Smooth muscle cell (in vitro differentiated cells): Measurements from ENCODE around the gene CBX5. TPM values are rescaled to one million over a fixed set of nuclear protein-coding genes. Genes with fewer than 3 reads are reported as not detected.
"Not testable (repeated sequence)": the region's sequence is repeated elsewhere in the genome, so short reads cannot be mapped to it uniquely, and the experiment has no call there.

Source experiments
- DNase-seq: peaks from one replicate; lab custom pipeline; 2025; ENCODE audit not compliant: unreplicated experiment; lab: John Stamatoyannopoulos, UW
- H2AFZ ChIP-seq: fragments of 200-600 bp; sonication (generic); 2 replicates; pipeline ENCODE4 v1.6.0; 2016; ENCODE audit warnings: antibody characterized with exemption, low read depth, mild to moderate bottlenecking
- H3F3A ChIP-seq: fragments of 200-600 bp; sonication (generic); 2 replicates; pipeline ENCODE4 v1.6.0; 2017; ENCODE audit warnings: antibody characterized with exemption, low read depth
- H3K27ac ChIP-seq: fragments of 200-600 bp; sonication (generic); 2 replicates; pipeline ENCODE4 v1.5.1; 2016; ENCODE audit warnings: low read depth, mild to moderate bottlenecking
- H3K27me3 ChIP-seq: fragments of 200-600 bp; sonication (generic); 2 replicates; pipeline ENCODE4 v1.6.1; 2016; ENCODE audit warnings: low read depth, mild to moderate bottlenecking
- H3K36me3 ChIP-seq: fragments of 200-600 bp; sonication (generic); 2 replicates; pipeline ENCODE4 v1.5.1; 2016; ENCODE audit warnings: low read depth
- H3K4me1 ChIP-seq: fragments of 200-600 bp; sonication (generic); 2 replicates; pipeline ENCODE4 v1.5.1; 2016; ENCODE audit warnings: low read depth
- H3K4me2 ChIP-seq: fragments of 200-600 bp; sonication (generic); 2 replicates; pipeline ENCODE4 v1.6.0; 2016; ENCODE audit warnings: mild to moderate bottlenecking
- H3K4me3 ChIP-seq: fragments of 200-600 bp; sonication (generic); 2 replicates; pipeline ENCODE4 v1.5.1; 2016; ENCODE audit warnings: mild to moderate bottlenecking
- H3K79me2 ChIP-seq: fragments of 200-600 bp; sonication (generic); 2 replicates; pipeline ENCODE4 v1.6.0; 2016; ENCODE audit warnings: low read depth, mild to moderate bottlenecking
- H3K9ac ChIP-seq: fragments of 200-600 bp; sonication (generic); 2 replicates; pipeline ENCODE4 v1.6.0; 2016; ENCODE audit warnings: low read depth
- H3K9me3 ChIP-seq: fragments of 200-600 bp; sonication (generic); replicated peaks from 2 replicates; pipeline ENCODE4 v1.5.1; 2016; ENCODE audit warnings: low read depth
- H4K20me1 ChIP-seq: fragments of 200-600 bp; sonication (generic); 2 replicates; pipeline ENCODE4 v1.6.0; 2016; ENCODE audit warnings: low read depth
- CTCF ChIP-seq: fragments of 200-600 bp; sonication (generic); IDR thresholded peaks from 2 replicates; pipeline ENCODE4 v1.5.1; 2017; ENCODE audit warnings: borderline replicate concordance, mild to moderate bottlenecking, antibody characterized with exemption; ENCODE audit not compliant: insufficient read depth, poor library complexity, severe bottlenecking
- WGBS: methylation state at CpG from one replicate; pipeline ENCODE4 v1.1.7; 2016; ENCODE audit warnings: low lambda C conversion rate; 5-methylcytosine and 5-hydroxymethylcytosine counted together
- polyA plus RNA-seq: library from polyadenylated mRNA; unstranded; fragments of >200 nt; fragmentation: Nextera tagmentation; extraction: Ambion mirVana; gene quantifications from 2 replicates; pipeline ENCODE4 v1.2.1, GENCODE V29; 2016
- total RNA-seq: library from RNA; depleted of rRNA; stranded (reverse); fragments of >200 nt; gene quantifications from 2 replicates; pipeline ENCODE4 v1.2.3, GENCODE V29; 2014

CBX5 gene
- total and polyA plus RNA-seq, 2 experiments from 2014 or later = 26.1 to 67.4 TPM

- Histone ChIP-seq H4K20me1 (no peaks in the 10 kb centered on the region), H3K79me2 (no peaks in the 10 kb centered on the region), H3K9me3 (no peaks in the 10 kb centered on the region), H3K4me1 (no peaks in the 10 kb centered on the region), H3K36me3 (no peaks in the 10 kb centered on the region), H3K9ac (no peak overlapping the region), H2AFZ (no peak overlapping the region), H3K4me2 (no peak overlapping the region), H3F3A (no peaks in the 10 kb centered on the region), H3K4me3 (no peak overlapping the region), H3K27ac (no peak overlapping the region), H3K27me3 (peaks cover 86% of the 10 kb centered on the region)
- no peak for TF ChIP-seq CTCF
- WGBS = 46% methylated on average over 4 of the region's 4 CpGs
- DNase-seq = no peak
These were observed 84.7 kb downstream of the CBX5 start for GRCh38 chr12:54195080-54195736.

- H3K79me2 ChIP-seq, H2AFZ ChIP-seq, H3K9ac ChIP-seq, H3K4me3 ChIP-seq, H3K4me1 ChIP-seq, H3K36me3 ChIP-seq, H3K27ac ChIP-seq, H3F3A ChIP-seq, H4K20me1 ChIP-seq, H3K9me3 ChIP-seq, H3K4me2 ChIP-seq, DNase-seq: not testable (repeated sequence)
- H3K27me3 ChIP-seq = peaks cover 83% of the 10 kb centered on the region
- 90% methylated on average over 2 of the region's 2 CpGs for WGBS
These were observed 85.3 kb downstream of the CBX5 start for GRCh38 chr12:54194611-54195010.

- Histone ChIP-seq H3K9me3 (no peaks in the 10 kb centered on the region), H3K4me1 (no peaks in the 10 kb centered on the region), H3K27me3 (peaks cover 71% of the 10 kb centered on the region), H3K4me2 (no peak overlapping the region), H3K36me3 (no peaks in the 10 kb centered on the region), H3K79me2 (no peaks in the 10 kb centered on the region), H3K27ac (no peak overlapping the region), H3K9ac (no peak overlapping the region), H4K20me1 (no peaks in the 10 kb centered on the region), H3F3A (no peaks in the 10 kb centered on the region), H2AFZ (no peak overlapping the region), H3K4me3 (no peak overlapping the region)
- no peak for TF ChIP-seq CTCF
- 64% methylated on average over 7 of the region's 7 CpGs for WGBS
- no peak for DNase-seq
These were observed 86.5 kb downstream of the CBX5 start for GRCh38 chr12:54193434-54193833.

GRCh38 chr12:54191550-54192022 lies 88.3 kb downstream of the CBX5 start:
- Histone ChIP-seq H3K9me3 (no peaks in the 10 kb centered on the region), H3K4me2 (no peak overlapping the region), H3K79me2 (peaks cover 4% of the 10 kb centered on the region), H3K4me1 (no peaks in the 10 kb centered on the region), H3K9ac (no peak overlapping the region), H3K27ac (no peak overlapping the region), H3K36me3 (no peaks in the 10 kb centered on the region), H3K27me3 (peaks cover 57% of the 10 kb centered on the region), H2AFZ (no peak overlapping the region), H3K4me3 (no peak overlapping the region), H4K20me1 (no peaks in the 10 kb centered on the region), H3F3A (no peaks in the 10 kb centered on the region)
- peak; percentile 36 for DNase-seq
- TF ChIP-seq CTCF = peak; percentile 67
- WGBS = under 1% methylated on average over 14 of the region's 14 CpGs
